Stimulated activated CD8-positive, alpha-beta memory T cell treated with anti-CD3 and anti-CD28 coated beads, Interleukin-12 subunit alpha, Interleukin-12 subunit beta, amount 100 ng/mL, for 1 hour (primary cell): Measurements from ENCODE around the gene RNF13.
"Not testable (repeated sequence)": the region's sequence is repeated elsewhere in the genome, so short reads cannot be mapped to it uniquely, and the experiment has no call there.

Experiments used
- DNase-seq: peaks from one replicate; pipeline ENCODE4 v3.0.0-alpha.2; 2020; ENCODE audit warnings: low read depth

Gene RNF13

GRCh38 chr3:149898771-149899170 lies 85.8 kb downstream of the RNF13 start:
- no peak for DNase-seq

- DNase-seq = no peak
Measured at GRCh38 chr3:149900322-149900721, 87.3 kb downstream of the RNF13 start.

GRCh38 chr3:149901770-149902169 lies 88.8 kb downstream of the RNF13 start:
- DNase-seq = no peak

- no peak for DNase-seq
Measured at GRCh38 chr3:149902498-149903139, 89.6 kb downstream of the RNF13 start.

- DNase-seq = no peak
Measured at GRCh38 chr3:149906036-149906435, 93.0 kb downstream of the RNF13 start.

- no peak for DNase-seq
Measured at GRCh38 chr3:149908424-149908957, 95.5 kb downstream of the RNF13 start.

- DNase-seq = no peak
Measured at GRCh38 chr3:149909923-149910322, 96.9 kb downstream of the RNF13 start.

GRCh38 chr3:149917124-149917667 lies 104.2 kb downstream of the RNF13 start:
- no peak for DNase-seq

GRCh38 chr3:149919509-149919908 lies 106.5 kb downstream of the RNF13 start:
- DNase-seq = no peak

- no peak for DNase-seq
Measured at GRCh38 chr3:149920119-149920518, 107.1 kb downstream of the RNF13 start.

GRCh38 chr3:149933008-149933407 lies 120.0 kb downstream of the RNF13 start:
- no peak for DNase-seq

- DNase-seq = no peak
Measured at GRCh38 chr3:149933858-149934257, 120.8 kb downstream of the RNF13 start.

GRCh38 chr3:149934524-149934923 lies 121.5 kb downstream of the RNF13 start:
- DNase-seq = no peak

GRCh38 chr3:149936812-149937230 lies 123.8 kb downstream of the RNF13 start:
- DNase-seq = peak; percentile 15

- DNase-seq = not testable (repeated sequence)
Measured at GRCh38 chr3:149938392-149939055, 125.5 kb downstream of the RNF13 start.

GRCh38 chr3:149941186-149941585 lies 128.2 kb downstream of the RNF13 start:
- DNase-seq = no peak

- DNase-seq = no peak
Measured at GRCh38 chr3:149941946-149942345, 128.9 kb downstream of the RNF13 start.

GRCh38 chr3:149942409-149942808 lies 129.4 kb downstream of the RNF13 start:
- no peak for DNase-seq

- not testable (repeated sequence) for DNase-seq
Measured at GRCh38 chr3:149943966-149944365, 131.0 kb downstream of the RNF13 start.

- no peak for DNase-seq
Measured at GRCh38 chr3:149947231-149947630, 134.2 kb downstream of the RNF13 start.

GRCh38 chr3:149949181-149949580 lies 136.2 kb downstream of the RNF13 start:
- no peak for DNase-seq

GRCh38 chr3:149954812-149955211 lies 141.8 kb downstream of the RNF13 start:
- no peak for DNase-seq

GRCh38 chr3:149955449-149955848 lies 142.4 kb downstream of the RNF13 start:
- no peak for DNase-seq
